IMR-90 (cell line): ENCODE data around the gene ZDHHC19. TPM values are rescaled to one million over a fixed set of nuclear protein-coding genes. Genes with fewer than 3 reads are reported as not detected.

ENCODE experiments used
- ATAC-seq: fragments of 200-7000 bp; cut with Tn5 transposase; 2 replicates; pipeline ENCODE4 v1.9.1; 2020; ENCODE audit warnings: low read depth, mild to moderate bottlenecking, moderate library complexity
- BruUV-seq: library from RNA; stranded (reverse); fragments of 400-500 nt; replicated peaks from 2 replicates; lab custom pipeline; 2021; lab: Mats Ljungman, UMichigan
- CTCF ChIA-PET: fragments of 300-600 bp; formaldehyde crosslinking; extraction: SDS; loops from one replicate; lab custom pipeline; 2021; ENCODE audit warnings: antibody characterized with exemption; lab: Yijun Ruan, JAX
- POLR2A ChIA-PET: fragments of 300-600 bp; sonication (Branson Sonifier 250); formaldehyde crosslinking; loops from one replicate; lab custom pipeline; 2022; ENCODE audit warnings: antibody characterized with exemption; ENCODE audit not compliant: unreplicated experiment; lab: Charles Lee
- DNase-seq: peaks from one replicate; pipeline ENCODE4 v3.0.0; 2013
- H2AFZ ChIP-seq: replicated peaks from 2 replicates; pipeline ENCODE3; 2013; ENCODE audit warnings: low read length, mild to moderate bottlenecking; ENCODE audit not compliant: poor library complexity
- H2AK5ac ChIP-seq: 2 replicates; pipeline ENCODE4 v1.6.1; 2013; ENCODE audit warnings: low read depth, low read length, inconsistent platforms
- H2AK9ac ChIP-seq: replicated peaks from 2 replicates; pipeline ENCODE3; 2013; ENCODE audit warnings: mild to moderate bottlenecking, low read depth, low read length, moderate library complexity; ENCODE audit not compliant: poor library complexity
- H2BK120ac ChIP-seq: 2 replicates; pipeline ENCODE4 v1.6.1; 2013; ENCODE audit warnings: low read depth, low read length, inconsistent platforms
- H2BK15ac ChIP-seq: 3 replicates; pipeline ENCODE4 v1.6.1; 2013; ENCODE audit warnings: low read depth, low read length, inconsistent platforms
- H2BK20ac ChIP-seq: 2 replicates; pipeline ENCODE4 v1.6.1; 2013; ENCODE audit warnings: low read depth, mild to moderate bottlenecking, inconsistent platforms, low read length, moderate library complexity
- H2BK5ac ChIP-seq: 2 replicates; pipeline ENCODE4 v1.6.1; 2013; ENCODE audit warnings: mild to moderate bottlenecking, low read depth, low read length, inconsistent platforms; ENCODE audit not compliant: poor library complexity, severe bottlenecking
- H3K14ac ChIP-seq: replicated peaks from 2 replicates; pipeline ENCODE4 v1.6.1; 2013; ENCODE audit warnings: low read depth, low read length, inconsistent platforms
- H3K18ac ChIP-seq: 2 replicates; pipeline ENCODE4 v1.6.1; 2013; ENCODE audit warnings: low read depth, low read length, control low read depth
- H3K23ac ChIP-seq: 2 replicates; pipeline ENCODE4 v1.6.1; 2013; ENCODE audit warnings: low read depth, low read length, inconsistent platforms
- H3K27ac ChIP-seq: 2 replicates; pipeline ENCODE4 v1.5.1; 2013; ENCODE audit warnings: mild to moderate bottlenecking, control low read depth, low read length; ENCODE audit not compliant: insufficient read depth
- H3K27me3 ChIP-seq: 2 replicates; pipeline ENCODE4 v1.6.1; 2013; ENCODE audit warnings: low read length; ENCODE audit not compliant: control insufficient read depth, insufficient read depth
- H3K36me3 ChIP-seq: 2 replicates; pipeline ENCODE4 v1.6.1; 2013; ENCODE audit warnings: low read length, mixed read lengths; ENCODE audit not compliant: control insufficient read depth, insufficient read depth
- H3K4ac ChIP-seq: 2 replicates; pipeline ENCODE4 v1.6.1; 2013; ENCODE audit warnings: low read depth, low read length, inconsistent platforms
- H3K4me1 ChIP-seq: 2 replicates; pipeline ENCODE4 v1.6.1; 2013; ENCODE audit warnings: low read length, mixed read lengths; ENCODE audit not compliant: control insufficient read depth, insufficient read depth
- H3K4me2 ChIP-seq: 2 replicates; pipeline ENCODE4 v1.6.1; 2013; ENCODE audit warnings: low read depth, mild to moderate bottlenecking, control low read depth, low read length, moderate library complexity
- H3K4me3 ChIP-seq: 2 replicates; pipeline ENCODE4 v1.5.1; 2013; ENCODE audit warnings: low read depth, mild to moderate bottlenecking, control low read depth, low read length, moderate library complexity; ENCODE audit not compliant: insufficient read depth
- H3K56ac ChIP-seq: 2 replicates; pipeline ENCODE4 v1.6.1; 2013; ENCODE audit warnings: low read length, inconsistent platforms; ENCODE audit not compliant: insufficient read depth; ENCODE audit errors: extremely low read depth
- H3K79me1 ChIP-seq, 2 experiments: 2 replicates each; pipeline ENCODE4 v1.6.1; 2013; ENCODE audit warnings: low read length in 2 of 2, inconsistent platforms in 1 of 2, low read depth in 1 of 2
- H3K9ac ChIP-seq: 2 replicates; pipeline ENCODE4 v1.6.1; 2013; ENCODE audit warnings: low read depth, low read length, control low read depth
- H3K9me1 ChIP-seq: 2 replicates; pipeline ENCODE4 v1.6.1; 2013; ENCODE audit warnings: low read length, inconsistent platforms; ENCODE audit not compliant: insufficient read depth
- H3K9me3 ChIP-seq: 2 replicates; pipeline ENCODE4 v1.6.1; 2013; ENCODE audit warnings: low read length; ENCODE audit not compliant: control insufficient read depth, insufficient read depth
- H4K20me1 ChIP-seq: 2 replicates; pipeline ENCODE4 v1.6.1; 2013; ENCODE audit warnings: low read length, inconsistent platforms; ENCODE audit not compliant: insufficient read depth
- H4K5ac ChIP-seq: 2 replicates; pipeline ENCODE4 v1.6.1; 2013; ENCODE audit warnings: mild to moderate bottlenecking, low read depth, low read length, control low read depth
- H4K8ac ChIP-seq, 2 experiments: 2 replicates each; pipeline ENCODE4 v1.6.1; 2013; ENCODE audit warnings: low read depth in 2 of 2, low read length in 2 of 2, control low read depth in 1 of 2, inconsistent platforms in 1 of 2
- H4K91ac ChIP-seq: 2 replicates; pipeline ENCODE4 v1.6.1; 2013; ENCODE audit warnings: low read depth, low read length, inconsistent platforms; ENCODE audit not compliant: insufficient read depth
- CHD1 ChIP-seq: IDR thresholded peaks from 2 replicates; pipeline ENCODE4 v1.6.1; 2012; ENCODE audit warnings: low read depth, low read length, improper control_type of control experiment
- CTCF ChIP-seq: conservative IDR thresholded peaks from 2 replicates; pipeline ENCODE4 v1.5.1; 2012; ENCODE audit warnings: mild to moderate bottlenecking, low read depth, low read length, improper control_type of control experiment
- MAZ ChIP-seq: IDR thresholded peaks from 2 replicates; pipeline ENCODE4 v1.6.1; 2012; ENCODE audit warnings: low read depth, mild to moderate bottlenecking, low read length, improper control_type of control experiment, moderate library complexity, borderline replicate concordance
- RCOR1 ChIP-seq: IDR thresholded peaks from 2 replicates; pipeline ENCODE4 v1.6.1; 2012; ENCODE audit warnings: mild to moderate bottlenecking, low read length, improper control_type of control experiment; ENCODE audit not compliant: insufficient replicate concordance
- USF2 ChIP-seq: fragments of 150-350 bp; IDR thresholded peaks from 2 replicates; pipeline ENCODE4 v1.6.1; 2017; ENCODE audit warnings: mild to moderate bottlenecking, antibody characterized with exemption, low read length, low read depth
- WGBS, 2 experiments: methylation state at CpG; one replicate each; pipeline versions ENCODE4 v1.1.5 to v1.1.7; 2013; ENCODE audit warnings: missing lambda C conversion rate in 2 of 2; ENCODE audit not compliant: insufficient read length in 1 of 2; ENCODE audit errors: extremely low coverage in 2 of 2; 5-methylcytosine and 5-hydroxymethylcytosine counted together
- dilution Hi-C: fragments of 300-500 bp; cut with HindIII; formaldehyde crosslinking; loops from one replicate; pipeline ENCODE4 v1.14.3; 2018; ENCODE audit warnings: low sequenced_read_pairs; ENCODE audit not compliant: unreplicated experiment
- in situ Hi-C: fragments of 300-500 bp; cut with MboI; formaldehyde crosslinking; loops from 3 replicates; pipeline ENCODE4 v1.14.3; 2019; ENCODE audit warnings: low sequenced_read_pairs, inconsistent platforms, mixed read lengths
- intact Hi-C: fragments of 100-400 bp; cut with micrococcal nuclease; formaldehyde crosslinking; loops from 2 replicates; pipeline ENCODE4 v1.10.0; 2022
- polyA plus RNA-seq, 3 experiments: library from polyadenylated mRNA; depleted of rRNA; stranded (reverse); fragments of >200 nt; gene quantifications; 2 replicates each; pipeline ENCODE4 v1.2.3, GENCODE V29; 2012; ENCODE audit warnings: low replicate concordance in 1 of 3
- total RNA-seq: library from RNA; depleted of rRNA; stranded (reverse); fragments of >200 nt; gene quantifications from 2 replicates; pipeline ENCODE4 v1.2.3, GENCODE V29; 2012

The ZDHHC19 gene
- total and polyA plus RNA-seq, 2 of the 4 experiments (the other 2 are of a cell fraction) = 0.09 TPM; not detected in 1

DNA sequence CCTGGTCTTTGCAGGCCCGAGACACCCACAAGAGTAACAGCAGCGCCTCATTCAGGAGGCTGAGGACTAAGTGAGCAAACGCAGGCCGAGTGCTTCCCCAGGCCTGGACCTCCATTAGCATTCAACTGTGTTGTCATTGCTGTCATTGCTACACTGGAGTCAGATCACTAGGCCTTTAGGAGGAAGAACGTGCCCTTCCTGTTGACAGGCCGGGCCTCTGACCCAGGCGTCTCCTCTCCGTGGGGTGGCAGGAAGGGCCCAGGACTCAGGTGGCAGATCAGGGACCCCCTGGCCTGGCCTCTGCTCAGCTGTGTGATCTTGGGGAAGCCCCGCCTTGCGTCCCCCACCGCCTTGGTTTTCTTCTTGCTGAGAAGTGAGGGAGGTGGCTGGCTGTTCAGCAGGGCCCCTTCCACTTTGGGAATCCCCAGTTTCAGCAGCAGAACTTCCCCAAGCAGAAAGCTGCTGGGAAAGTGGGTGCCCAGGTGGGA lies 19.1 kb downstream of the ZDHHC19 start:
- dilution Hi-C loops (loop anchor here (25.0 kb wide), 1 partner anchor 130 kb away; no protein-coding TSS in a partner anchor), intact Hi-C loops (no loop called here), in situ Hi-C loops (no loop called here)
- Histone ChIP-seq H3K4ac (no peak overlapping the region), H3K4me2 (no peak overlapping the region), H2AFZ (no peak overlapping the region), H2BK120ac (no peak overlapping the region), H3K9ac (no peak overlapping the region), H3K4me3 (no peak overlapping the region), H2BK20ac (no peak overlapping the region), H3K79me1 (no peaks in the 10 kb centered on the region), H4K91ac (no peak overlapping the region), H2BK15ac (no peak overlapping the region), H3K27me3 (no peaks in the 10 kb centered on the region), H4K20me1 (no peaks in the 10 kb centered on the region), H3K9me1 (no peaks in the 10 kb centered on the region), H3K18ac (no peak overlapping the region), H3K4me1 (no peaks in the 10 kb centered on the region), H4K8ac (no peak overlapping the region), H2AK9ac (no peak overlapping the region), H3K56ac (no peak overlapping the region), H3K9me3 (no peaks in the 10 kb centered on the region), H2BK5ac (no peak overlapping the region), H3K23ac (no peak overlapping the region), H3K27ac (no peak overlapping the region), H4K5ac (no peak overlapping the region), H2AK5ac (no peak overlapping the region), H3K14ac (no peak overlapping the region), H3K36me3 (no peaks in the 10 kb centered on the region)
- ChIA-PET POLR2A (no interaction called here), CTCF (no interaction called here)
- DNase-seq (no peak), ATAC-seq (no peak)
- WGBS, 2 experiments = 84% methylated on average over 8 of the region's 11 CpGs; no CpG with 5 or more reads in 1 of the 2 experiments
- no TSS peak for BruUV-seq
- TF ChIP-seq RCOR1 (no peak), CHD1 (no peak), MAZ (no peak), USF2 (no peak), CTCF (no peak)
